IPS-18a (cell line): ENCODE measurements around the gene PDE4D.
"Not testable (repeated sequence)": the region's sequence is repeated elsewhere in the genome, so short reads cannot be mapped to it uniquely, and the experiment has no call there.

ENCODE experiments used
- H3K27ac ChIP-seq: one replicate; pipeline ENCODE4 v1.5.1; 2013; ENCODE audit warnings: low read length
- H3K27me3 ChIP-seq: one replicate; pipeline ENCODE4 v1.6.1; 2013; ENCODE audit warnings: mild to moderate bottlenecking, low read length; ENCODE audit not compliant: control insufficient read depth, insufficient read depth
- H3K36me3 ChIP-seq: one replicate; pipeline ENCODE4 v1.6.1; 2013; ENCODE audit warnings: low read depth, low read length; ENCODE audit not compliant: control insufficient read depth
- H3K4me1 ChIP-seq: one replicate; pipeline ENCODE4 v1.6.1; 2013; ENCODE audit warnings: low read depth, low read length; ENCODE audit not compliant: control insufficient read depth
- H3K4me3 ChIP-seq: one replicate; pipeline ENCODE4 v1.5.1; 2013; ENCODE audit warnings: low read length
- H3K9ac ChIP-seq: one replicate; pipeline ENCODE4 v1.6.1; 2013; ENCODE audit warnings: mild to moderate bottlenecking, low read length, moderate library complexity
- H3K9me3 ChIP-seq: one replicate; pipeline ENCODE4 v1.6.1; 2013; ENCODE audit warnings: low read depth, low read length; ENCODE audit not compliant: control insufficient read depth

The PDE4D gene

DNA sequence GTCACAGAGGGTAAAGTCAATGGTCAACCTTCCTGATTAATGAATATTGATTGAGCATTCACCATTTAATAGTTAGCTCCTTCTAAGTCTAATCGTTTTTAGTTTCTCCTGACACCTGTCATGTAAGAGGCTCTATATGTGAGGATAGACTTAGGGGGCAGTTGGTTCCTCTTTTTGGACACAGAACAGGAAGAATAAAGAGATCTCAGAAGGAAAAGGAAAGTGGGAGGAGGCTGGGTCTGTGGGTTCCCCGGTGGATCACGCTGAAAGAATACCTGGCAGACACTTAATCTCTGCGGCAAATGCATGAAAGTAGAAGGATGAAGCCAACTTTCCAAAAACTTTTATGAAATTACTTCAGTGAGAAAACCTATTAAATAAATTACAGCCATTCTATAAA is 98.4 kb downstream of the PDE4D start:
- no peak overlapping the region for H3K4me3 ChIP-seq
- no peaks in the 10 kb centered on the region for H3K27me3 ChIP-seq
- no peaks in the 10 kb centered on the region for H3K36me3 ChIP-seq
- H3K27ac ChIP-seq = no peak overlapping the region
- peaks cover 20% of the 10 kb centered on the region for H3K4me1 ChIP-seq
- H3K9ac ChIP-seq = no peak overlapping the region
- H3K9me3 ChIP-seq = no peaks in the 10 kb centered on the region

DNA sequence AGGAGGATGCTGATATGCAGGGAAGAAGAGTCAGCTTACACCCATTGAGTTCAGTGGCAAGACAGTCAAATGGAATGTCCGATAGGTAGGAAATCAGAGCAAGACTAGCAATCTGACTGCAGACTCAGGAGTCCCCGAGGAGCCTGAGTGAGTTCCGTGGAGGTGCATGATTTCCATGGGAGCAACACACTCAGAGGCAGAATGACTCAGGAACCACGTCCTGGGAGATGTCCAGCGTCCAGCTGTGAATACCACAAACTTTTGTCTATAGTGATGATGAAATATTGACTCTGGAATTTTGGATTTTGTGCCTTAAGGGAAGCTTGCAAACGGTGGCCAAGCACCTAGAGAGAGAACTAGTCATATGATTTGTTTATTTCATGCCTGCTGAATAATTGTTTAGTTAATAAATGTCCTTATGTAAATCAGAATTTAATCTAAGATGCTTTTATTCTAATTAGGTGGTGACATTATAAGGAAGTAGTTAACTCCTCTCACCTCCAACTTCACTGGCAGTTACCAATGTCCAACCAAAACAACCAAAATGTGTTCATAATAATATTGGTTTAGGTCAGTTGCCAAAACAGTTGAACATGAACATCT is 100.4 kb downstream of the PDE4D start:
- H3K9me3 ChIP-seq = no peaks in the 10 kb centered on the region
- no peak overlapping the region for H3K4me3 ChIP-seq
- no peak overlapping the region for H3K9ac ChIP-seq
- no peaks in the 10 kb centered on the region for H3K36me3 ChIP-seq
- H3K27me3 ChIP-seq = no peaks in the 10 kb centered on the region
- H3K4me1 ChIP-seq = peaks cover 13% of the 10 kb centered on the region
- H3K27ac ChIP-seq = no peak overlapping the region

- Histone ChIP-seq H3K36me3 (no peaks in the 10 kb centered on the region), H3K9me3 (no peaks in the 10 kb centered on the region), H3K27ac (no peak overlapping the region), H3K27me3 (no peaks in the 10 kb centered on the region), H3K4me1 (peaks cover 13% of the 10 kb centered on the region), H3K9ac (no peak overlapping the region), H3K4me3 (no peak overlapping the region)
Measured at GRCh38 chr5:59791617-59792016, 101.9 kb downstream of the PDE4D start.

- Histone ChIP-seq H3K9ac (no peak overlapping the region), H3K36me3 (no peaks in the 10 kb centered on the region), H3K27ac (no peak overlapping the region), H3K4me1 (peaks cover 10% of the 10 kb centered on the region), H3K4me3 (no peak overlapping the region), H3K9me3 (no peaks in the 10 kb centered on the region), H3K27me3 (no peaks in the 10 kb centered on the region)
Measured at GRCh38 chr5:59790776-59791475, 102.6 kb downstream of the PDE4D start.

GRCh38 chr5:59790376-59790775 is 103.2 kb downstream of the PDE4D start:
- Histone ChIP-seq H3K9me3 (no peaks in the 10 kb centered on the region), H3K27ac (no peak overlapping the region), H3K4me1 (peaks cover 10% of the 10 kb centered on the region), H3K4me3 (no peak overlapping the region), H3K36me3 (no peaks in the 10 kb centered on the region), H3K27me3 (no peaks in the 10 kb centered on the region), H3K9ac (no peak overlapping the region)

DNA sequence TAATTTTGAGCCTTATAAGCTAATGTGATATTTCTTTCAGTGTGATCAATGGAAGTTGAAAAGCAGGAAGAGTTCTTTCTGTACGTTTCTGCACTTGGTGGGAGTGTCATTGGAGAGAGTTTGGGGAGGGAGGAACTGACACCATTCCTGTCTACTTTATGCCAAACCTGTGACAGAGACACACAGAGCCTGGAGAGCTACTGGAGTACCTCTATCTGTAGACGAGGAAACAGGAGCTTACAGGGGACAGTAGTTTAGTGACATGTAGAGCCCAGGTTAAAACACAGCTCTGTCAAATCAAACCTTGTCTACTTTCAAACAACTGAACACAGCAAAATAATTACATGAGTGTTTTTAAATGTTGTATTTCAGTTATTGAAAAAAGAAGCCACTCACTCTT is 103.6 kb downstream of the PDE4D start:
- Histone ChIP-seq H3K4me1 (peaks cover 10% of the 10 kb centered on the region), H3K27ac (no peak overlapping the region), H3K9me3 (no peaks in the 10 kb centered on the region), H3K4me3 (no peak overlapping the region), H3K9ac (no peak overlapping the region), H3K27me3 (no peaks in the 10 kb centered on the region), H3K36me3 (no peaks in the 10 kb centered on the region)

GRCh38 chr5:59789197-59789596 is 104.3 kb downstream of the PDE4D start:
- no peaks in the 10 kb centered on the region for H3K9me3 ChIP-seq
- H3K4me1 ChIP-seq = peaks cover 10% of the 10 kb centered on the region
- no peaks in the 10 kb centered on the region for H3K36me3 ChIP-seq
- no peaks in the 10 kb centered on the region for H3K27me3 ChIP-seq
- H3K4me3 ChIP-seq = no peak overlapping the region
- no peak overlapping the region for H3K9ac ChIP-seq
- no peak overlapping the region for H3K27ac ChIP-seq

- H3K27me3 ChIP-seq = no peaks in the 10 kb centered on the region
- no peak overlapping the region for H3K9ac ChIP-seq
- H3K4me1 ChIP-seq = peaks cover 10% of the 10 kb centered on the region
- H3K9me3 ChIP-seq = no peaks in the 10 kb centered on the region
- H3K27ac ChIP-seq = no peak overlapping the region
- no peak overlapping the region for H3K4me3 ChIP-seq
- H3K36me3 ChIP-seq = no peaks in the 10 kb centered on the region
Measured at GRCh38 chr5:59786334-59786805, 107.2 kb downstream of the PDE4D start.

- Histone ChIP-seq H3K9ac (no peak overlapping the region), H3K27me3 (no peaks in the 10 kb centered on the region), H3K36me3 (no peaks in the 10 kb centered on the region), H3K27ac (no peak overlapping the region), H3K4me1 (peaks cover 6% of the 10 kb centered on the region), H3K4me3 (no peak overlapping the region), H3K9me3 (no peaks in the 10 kb centered on the region)
Measured at GRCh38 chr5:59785676-59786333, 107.7 kb downstream of the PDE4D start.

DNA sequence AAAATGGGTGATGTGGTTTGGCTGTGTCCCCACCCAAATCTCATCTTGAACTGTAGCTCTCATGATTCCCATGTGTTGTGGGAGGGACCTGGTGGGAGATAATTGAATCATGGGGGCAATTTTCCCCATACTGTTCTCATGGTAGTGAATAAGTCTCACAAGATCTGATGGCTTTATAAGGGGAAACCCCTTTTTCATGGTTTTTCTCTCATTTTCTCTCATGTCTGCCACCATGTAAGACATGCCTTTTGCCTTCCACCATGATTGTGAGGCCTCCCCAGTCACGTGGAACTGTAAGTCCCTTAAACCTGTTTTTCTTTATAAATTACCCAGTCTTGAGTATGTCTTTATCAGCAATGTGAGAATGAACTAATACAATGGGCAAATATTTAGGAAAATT is 108.8 kb downstream of the PDE4D start:
- not testable (repeated sequence) for H3K4me1 ChIP-seq, H3K27ac ChIP-seq, H3K4me3 ChIP-seq, H3K9me3 ChIP-seq, H3K27me3 ChIP-seq, H3K9ac ChIP-seq, H3K36me3 ChIP-seq

GRCh38 chr5:59783264-59783663 is 110.3 kb downstream of the PDE4D start:
- Histone ChIP-seq H3K27ac (no peak overlapping the region), H3K36me3 (no peaks in the 10 kb centered on the region), H3K9me3 (no peaks in the 10 kb centered on the region), H3K4me3 (no peak overlapping the region), H3K27me3 (no peaks in the 10 kb centered on the region), H3K4me1 (no peaks in the 10 kb centered on the region), H3K9ac (no peak overlapping the region)

DNA sequence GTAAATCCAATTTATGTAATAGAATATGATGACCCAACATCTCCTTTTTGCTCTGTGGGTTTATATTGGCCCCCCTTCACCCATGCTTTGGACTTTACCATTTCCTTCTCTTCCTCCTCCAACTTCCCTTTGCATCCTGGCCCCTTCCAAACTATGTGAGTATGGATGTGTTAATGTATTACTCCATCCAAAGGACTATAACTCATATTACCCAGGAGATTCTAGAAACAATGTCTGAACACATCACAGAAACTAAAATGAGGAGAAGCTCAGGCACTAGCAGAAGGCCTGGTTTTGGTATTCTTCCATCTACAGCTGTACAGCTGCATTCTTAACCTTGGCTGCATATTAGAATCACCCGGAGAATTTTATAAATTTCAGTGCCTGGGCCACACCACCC is 110.7 kb downstream of the PDE4D start:
- Histone ChIP-seq H3K27me3 (no peaks in the 10 kb centered on the region), H3K4me3 (no peak overlapping the region), H3K4me1 (no peaks in the 10 kb centered on the region), H3K36me3 (no peaks in the 10 kb centered on the region), H3K27ac (no peak overlapping the region), H3K9me3 (no peaks in the 10 kb centered on the region), H3K9ac (no peak overlapping the region)
